ENCODE results near the gene ANAPC16.
"Not testable (repeated sequence)": the region's sequence is repeated elsewhere in the genome, so short reads cannot be mapped to it uniquely, and the experiment has no call there.

The ANAPC16 gene

GRCh38 chr10:72277996-72278667 is 62.3 kb downstream of the ANAPC16 start:
- DNase-seq (ENCODE audit: low read depth, low spot score) = no peak

- DNase-seq (ENCODE audit: low read depth, low spot score) = no peak
Observed at GRCh38 chr10:72278668-72279393, 63.0 kb downstream of the ANAPC16 start.

- DNase-seq (ENCODE audit: low read depth, low spot score) = not testable (repeated sequence)
Observed at GRCh38 chr10:72279587-72279986, 63.8 kb downstream of the ANAPC16 start.

GRCh38 chr10:72283131-72283530 is 67.3 kb downstream of the ANAPC16 start:
- no peak for DNase-seq (ENCODE audit: low read depth, low spot score)
